AML-193 (cell line): ENCODE results near the gene RPUSD3.
A peak's percentile ranks its signal among the peaks of the same experiment; 100 is the strongest.
"Not testable (repeated sequence)": the region's sequence is repeated elsewhere in the genome, so short reads cannot be mapped to it uniquely, and the experiment has no call there.

Experiments used
- DNase-seq, 2 experiments: peaks; one replicate each; lab custom pipeline; 2025; lab: John Stamatoyannopoulos, UW

RPUSD3 gene

GRCh38 chr3:9865125-9865637 is 21.4 kb upstream of the RPUSD3 start:
- not testable (repeated sequence) for DNase-seq

DNA sequence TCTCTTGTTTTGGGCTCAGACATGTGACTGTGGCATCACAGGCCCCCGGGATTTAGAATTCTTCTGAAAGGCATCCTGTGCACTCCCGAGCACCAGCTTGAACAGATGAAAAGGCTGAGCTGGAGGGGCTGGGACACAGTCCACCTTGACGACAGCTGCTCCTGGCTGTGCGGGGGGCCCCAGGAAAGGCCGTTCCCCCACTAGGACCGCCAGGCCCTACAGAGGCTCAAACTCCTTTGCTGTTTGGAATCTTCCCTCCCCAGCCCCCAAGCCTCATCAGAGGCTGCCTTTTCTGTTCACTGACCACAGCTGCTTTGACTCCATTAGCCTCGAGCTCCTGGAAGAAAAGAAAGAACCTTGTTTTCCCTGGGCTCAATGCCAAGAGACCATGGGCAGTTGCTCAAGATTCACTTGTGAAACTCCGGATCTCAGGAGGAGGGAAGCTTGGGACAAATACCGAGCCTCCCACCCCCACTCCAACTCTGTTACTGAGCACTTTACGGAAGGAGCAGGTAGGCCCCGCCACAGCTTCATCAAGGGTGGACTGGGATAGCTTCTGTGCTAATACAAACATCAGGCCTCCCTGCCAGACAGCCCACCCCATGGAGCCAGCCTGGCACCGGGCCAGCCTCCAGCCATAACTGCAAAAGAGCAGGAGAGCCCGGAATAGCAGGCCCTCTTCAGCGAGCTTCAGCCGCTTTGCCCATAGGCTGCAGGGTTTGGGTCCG is 20.6 kb upstream of the RPUSD3 start:
- no peak for DNase-seq

GRCh38 chr3:9863058-9863772 is 19.4 kb upstream of the RPUSD3 start:
- no peak for DNase-seq

- DNase-seq: no peak
Measured at GRCh38 chr3:9862391-9863057, 18.7 kb upstream of the RPUSD3 start.

DNA sequence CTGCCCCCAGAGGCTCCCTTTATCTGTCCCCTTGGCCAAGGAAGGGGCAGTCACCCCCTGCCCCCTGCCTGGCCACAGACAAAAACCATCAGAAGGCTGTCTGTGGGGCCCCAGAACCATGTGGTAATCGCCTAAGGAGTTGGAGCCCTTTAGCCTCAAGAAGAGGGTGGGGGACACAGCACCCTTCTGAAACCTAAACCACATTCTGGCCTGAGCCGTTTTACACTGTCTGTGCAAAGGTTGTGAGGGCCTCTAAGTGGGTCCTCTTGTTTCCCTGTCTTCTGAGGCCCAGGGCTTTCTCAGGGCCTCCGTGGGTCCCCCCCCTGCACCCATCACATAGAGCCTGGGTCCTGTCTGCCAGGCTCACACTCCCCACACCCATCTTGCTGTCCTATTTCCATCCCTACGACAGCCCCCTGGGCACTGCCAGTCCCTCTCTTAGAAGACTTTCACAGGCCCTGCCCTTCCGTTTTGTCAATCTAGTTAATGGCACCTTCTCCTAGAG is 17.9 kb upstream of the RPUSD3 start:
- no peak for DNase-seq

GRCh38 chr3:9861201-9861600 is 17.4 kb upstream of the RPUSD3 start:
- no peak for DNase-seq

GRCh38 chr3:9859530-9860025 is 15.8 kb upstream of the RPUSD3 start:
- DNase-seq: no peak

- no peak for DNase-seq
Measured at GRCh38 chr3:9855594-9855993, 11.8 kb upstream of the RPUSD3 start.

GRCh38 chr3:9854291-9854940 is 10.6 kb upstream of the RPUSD3 start:
- not testable (repeated sequence) for DNase-seq

DNA sequence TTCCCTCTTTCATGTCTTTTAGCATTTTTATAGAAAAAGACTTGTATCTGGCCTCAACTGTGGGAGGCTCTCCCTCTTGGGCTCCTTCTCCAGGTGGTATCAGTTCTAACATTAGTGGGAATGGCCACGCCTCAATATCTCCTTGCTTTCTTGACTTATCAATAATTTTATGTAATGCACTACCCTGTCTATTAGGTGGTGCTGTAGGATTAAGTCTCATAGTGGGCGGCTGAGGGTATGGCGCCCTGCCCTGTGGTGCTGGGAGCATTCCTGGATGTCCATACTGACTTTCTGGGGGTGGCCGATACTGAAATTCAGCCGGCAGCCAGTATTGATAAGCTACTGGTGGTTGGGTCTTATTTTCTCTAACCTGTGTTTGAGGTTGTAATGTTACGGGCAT is 8.7 kb upstream of the RPUSD3 start:
- no peak for DNase-seq

DNA sequence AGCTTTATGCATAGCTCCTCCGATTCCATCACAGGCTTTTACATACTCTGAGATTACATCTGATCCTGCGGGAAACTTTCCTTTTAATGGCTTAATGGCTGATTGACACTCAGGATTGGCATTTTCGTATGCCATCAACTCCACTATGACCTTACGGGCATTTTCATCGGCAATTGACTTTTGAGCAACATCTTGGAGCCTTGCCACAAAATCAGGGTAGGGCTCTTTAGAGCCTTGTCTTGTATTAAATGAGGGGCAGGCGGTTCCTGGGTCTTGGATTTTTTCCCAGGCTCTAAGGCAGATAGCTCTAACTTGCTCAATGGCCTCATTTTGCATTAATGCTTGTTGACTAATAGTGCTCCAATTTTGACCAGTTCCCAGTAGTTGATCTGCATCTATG is 8.1 kb upstream of the RPUSD3 start:
- not testable (repeated sequence) for DNase-seq

DNA sequence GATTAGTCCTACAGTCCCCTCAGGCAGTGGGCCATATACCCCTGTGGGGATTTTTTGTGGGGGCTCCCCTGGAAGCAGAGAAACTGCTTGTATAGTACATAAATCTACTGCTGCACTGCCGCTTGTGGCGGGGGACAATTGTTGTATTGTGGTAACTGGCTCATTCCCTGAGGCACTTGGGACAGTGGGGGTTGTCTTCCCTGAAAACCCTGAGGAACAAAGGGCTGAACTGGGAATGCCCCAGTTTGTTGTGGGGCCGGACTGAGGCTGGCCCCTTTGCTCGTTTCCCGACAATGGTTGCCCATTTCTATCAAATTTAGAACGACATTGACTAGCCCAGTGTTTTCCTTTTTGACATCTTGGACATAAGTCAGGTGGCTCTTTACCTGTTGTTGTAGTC is 7.6 kb upstream of the RPUSD3 start:
- not testable (repeated sequence) for DNase-seq

DNA sequence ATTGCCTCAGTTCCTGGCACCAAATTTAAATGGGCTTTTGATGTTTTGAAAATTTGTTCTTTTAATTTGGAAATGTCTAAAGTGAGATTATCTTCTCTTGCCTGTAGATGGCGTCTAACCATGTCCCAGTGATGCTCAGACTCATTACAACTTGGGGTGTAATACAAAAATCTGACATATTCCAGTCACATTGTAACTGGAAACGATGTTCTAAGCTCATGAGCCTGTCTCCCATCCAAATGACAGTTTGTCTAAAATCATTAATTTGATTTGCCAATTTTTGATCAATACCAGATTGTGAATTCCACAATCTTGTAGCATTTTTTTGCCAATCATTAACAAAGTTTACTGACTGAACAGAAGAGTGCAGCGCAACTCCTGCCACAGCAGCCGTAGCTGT is 5.1 kb upstream of the RPUSD3 start:
- peak; percentile 44 to 64 for DNase-seq

- DNase-seq: not testable (repeated sequence)
Measured at GRCh38 chr3:9847870-9848269, 4.1 kb upstream of the RPUSD3 start.

DNA sequence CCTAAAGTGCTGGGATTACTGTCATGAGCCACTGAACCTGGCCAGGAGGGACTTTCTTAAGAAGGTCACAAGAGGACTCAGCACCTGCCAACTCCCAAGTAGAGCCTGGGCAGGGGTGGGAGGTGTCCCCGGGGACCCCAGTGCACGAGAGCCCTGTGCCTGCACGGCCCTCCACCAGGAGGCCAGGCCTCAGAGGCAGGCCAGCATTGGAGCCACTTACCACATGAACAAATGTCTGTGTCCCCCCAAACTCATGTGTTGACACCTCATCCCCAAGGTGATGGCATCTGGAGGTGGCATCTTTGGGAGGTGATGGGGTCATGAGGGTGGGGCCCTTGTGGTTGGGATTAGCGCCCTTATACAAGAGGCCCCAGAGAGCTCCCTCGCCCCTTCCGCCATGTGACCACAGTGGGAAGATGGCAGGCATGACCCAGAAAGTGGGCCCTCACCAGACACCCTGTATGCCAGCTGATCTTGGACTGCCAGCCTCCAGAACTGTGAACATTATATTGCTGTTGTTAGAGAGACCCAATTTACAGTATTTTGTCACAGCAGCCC is 3.2 kb upstream of the RPUSD3 start:
- no peak for DNase-seq

DNA sequence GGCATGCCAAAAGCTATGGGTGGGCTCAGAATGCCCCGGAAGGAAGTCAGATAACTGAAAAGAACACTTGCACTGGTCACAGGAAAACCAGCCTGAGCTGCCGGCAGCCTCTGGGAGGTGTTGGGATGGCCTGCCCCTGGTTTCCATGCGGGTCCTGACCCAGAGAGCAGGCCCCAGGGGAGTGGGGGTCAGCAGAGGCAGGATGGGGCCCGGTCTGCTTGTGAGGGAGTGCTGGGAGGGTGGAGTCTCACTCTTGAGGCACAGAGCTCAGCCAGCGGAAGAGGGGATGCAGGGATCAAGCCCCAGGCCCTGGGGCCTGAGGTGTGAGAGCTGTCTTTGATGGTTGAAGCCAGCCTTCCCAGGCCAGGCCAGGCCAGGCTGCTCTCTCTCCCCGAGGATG is 2.4 kb upstream of the RPUSD3 start:
- no peak for DNase-seq

DNA sequence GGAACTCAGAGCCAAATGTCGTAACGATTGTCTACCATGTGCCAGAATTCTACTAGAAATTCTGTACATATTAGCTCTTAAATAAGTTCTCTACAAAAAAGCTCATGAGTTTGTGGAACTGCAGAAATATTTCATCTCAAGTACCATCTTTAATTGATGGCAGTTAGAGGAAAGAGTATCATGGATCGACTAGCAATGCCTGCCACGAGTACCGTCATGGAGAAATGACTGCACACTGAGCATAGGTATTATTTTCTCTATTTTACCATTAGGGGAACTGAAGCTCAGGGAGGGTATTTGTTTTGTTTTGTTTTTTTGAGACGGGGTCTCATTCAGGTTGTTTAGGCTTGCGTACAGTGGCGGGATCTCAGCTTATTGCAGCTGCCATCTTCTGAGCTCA is 2.8 kb downstream of the RPUSD3 start:
- no peak for DNase-seq

GRCh38 chr3:9838856-9839255 is 5.0 kb downstream of the RPUSD3 start:
- DNase-seq: no peak

GRCh38 chr3:9837701-9838582 is 5.9 kb downstream of the RPUSD3 start:
- peak; percentile 50 to 61 for DNase-seq

- DNase-seq: no peak
Measured at GRCh38 chr3:9834520-9835380, 9.1 kb downstream of the RPUSD3 start.
